Mesenchymal stem cell (in vitro differentiated cells and primary cell): ENCODE data around the gene CXCR6.

Experiments used
- DNase-seq: peaks from one replicate; pipeline ENCODE4 v3.0.0-alpha.2; 2013
- H2AFZ ChIP-seq: one replicate; pipeline ENCODE4 v1.6.1; 2013; ENCODE audit warnings: low read depth, mild to moderate bottlenecking, control low read depth, inconsistent platforms, low read length, moderate library complexity
- H2AK5ac ChIP-seq: 2 replicates; pipeline ENCODE4 v1.6.1; 2013; ENCODE audit warnings: low read length, moderate library complexity, mild to moderate bottlenecking, inconsistent platforms; ENCODE audit not compliant: severe bottlenecking
- H2BK120ac ChIP-seq: one replicate; pipeline ENCODE4 v1.6.1; 2013; ENCODE audit warnings: low read depth, mild to moderate bottlenecking, inconsistent platforms, low read length, moderate library complexity
- H2BK12ac ChIP-seq, 2 experiments: one replicate each; pipeline ENCODE4 v1.6.1; 2013; ENCODE audit warnings: inconsistent platforms in 2 of 2, low read length in 2 of 2, mild to moderate bottlenecking in 2 of 2, moderate library complexity in 2 of 2, control low read depth in 1 of 2
- H2BK15ac ChIP-seq: one replicate; pipeline ENCODE4 v1.6.1; 2013; ENCODE audit warnings: mild to moderate bottlenecking, low read depth, inconsistent platforms; ENCODE audit not compliant: poor library complexity, severe bottlenecking
- H2BK5ac ChIP-seq: 2 replicates; pipeline ENCODE4 v1.6.1; 2013; ENCODE audit warnings: low read depth, mild to moderate bottlenecking, low read length, control low read depth, inconsistent platforms; ENCODE audit not compliant: poor library complexity, severe bottlenecking
- H3K14ac ChIP-seq, 2 experiments: one replicate each; pipeline ENCODE4 v1.6.1; 2013; ENCODE audit warnings: inconsistent platforms in 2 of 2, low read length in 2 of 2, control low read depth in 1 of 2, mild to moderate bottlenecking in 1 of 2, moderate library complexity in 1 of 2
- H3K18ac ChIP-seq, 2 experiments: one replicate each; pipeline ENCODE4 v1.6.1; 2013; ENCODE audit warnings: inconsistent platforms in 2 of 2, low read length in 2 of 2, control low read depth in 1 of 2, low read depth in 1 of 2, mild to moderate bottlenecking in 1 of 2
- H3K23ac ChIP-seq, 2 experiments: one replicate each; pipeline ENCODE4 v1.6.1; 2013; ENCODE audit warnings: inconsistent platforms in 2 of 2, low read length in 2 of 2, mild to moderate bottlenecking in 2 of 2, moderate library complexity in 2 of 2, control low read depth in 1 of 2
- H3K27ac ChIP-seq: 2 replicates; pipeline ENCODE4 v1.5.1; 2013; ENCODE audit warnings: mild to moderate bottlenecking, moderate library complexity, low read length, control low read depth, inconsistent platforms; ENCODE audit not compliant: poor library complexity, severe bottlenecking
- H3K27me3 ChIP-seq, 2 experiments: 2 replicates each; pipeline versions ENCODE4 v1.6.1 to v1.7.0; 2013; ENCODE audit warnings: low read length in 2 of 2, mild to moderate bottlenecking in 2 of 2, moderate library complexity in 2 of 2, control low read depth in 1 of 2, inconsistent platforms in 1 of 2; ENCODE audit not compliant: control insufficient read depth in 1 of 2, insufficient read depth in 1 of 2
- H3K36me3 ChIP-seq, 2 experiments: 2 replicates each; pipeline versions ENCODE4 v1.6.1 to v1.7.0; 2013; ENCODE audit warnings: low read length in 2 of 2, control low read depth in 1 of 2, inconsistent platforms in 1 of 2, low read depth in 1 of 2, mild to moderate bottlenecking in 1 of 2; ENCODE audit not compliant: insufficient read depth in 2 of 2, control insufficient read depth in 1 of 2
- H3K4ac ChIP-seq, 2 experiments: one replicate each; pipeline ENCODE4 v1.6.1; 2013; ENCODE audit warnings: inconsistent platforms in 2 of 2, low read length in 2 of 2, mild to moderate bottlenecking in 2 of 2, moderate library complexity in 2 of 2, control low read depth in 1 of 2, low read depth in 1 of 2
- H3K4me1 ChIP-seq: 2 replicates; pipeline ENCODE4 v1.6.1; 2013; ENCODE audit warnings: low read depth, low read length, control low read depth; ENCODE audit not compliant: control insufficient read depth, insufficient read depth
- H3K4me2 ChIP-seq: 2 replicates; pipeline ENCODE4 v1.6.1; 2013; ENCODE audit warnings: low read length, mild to moderate bottlenecking, inconsistent platforms; ENCODE audit not compliant: poor library complexity, severe bottlenecking
- H3K4me3 ChIP-seq, 2 experiments: 2 replicates each; pipeline versions ENCODE4 v1.5.1 to v1.7.0; 2013; ENCODE audit warnings: low read length in 2 of 2, mild to moderate bottlenecking in 2 of 2, control low read depth in 1 of 2, low read depth in 1 of 2; ENCODE audit not compliant: insufficient read depth in 1 of 2
- H3K79me1 ChIP-seq: replicated peaks from 2 replicates; pipeline ENCODE4 v1.6.1; 2013; ENCODE audit warnings: mild to moderate bottlenecking, control low read depth, low read length, inconsistent platforms; ENCODE audit not compliant: poor library complexity, severe bottlenecking
- H3K9ac ChIP-seq: 2 replicates; pipeline ENCODE4 v1.7.0; 2013; ENCODE audit warnings: mild to moderate bottlenecking, low read length, moderate library complexity
- H3K9me3 ChIP-seq: 2 replicates; pipeline ENCODE4 v1.7.0; 2013; ENCODE audit warnings: mild to moderate bottlenecking, low read length; ENCODE audit not compliant: control insufficient read depth
- H4K8ac ChIP-seq: one replicate; pipeline ENCODE4 v1.6.1; 2013; ENCODE audit warnings: inconsistent platforms, mild to moderate bottlenecking, low read length, moderate library complexity
- H4K91ac ChIP-seq: one replicate; pipeline ENCODE4 v1.6.1; 2013; ENCODE audit warnings: mild to moderate bottlenecking, low read length, inconsistent platforms
- WGBS: methylation state at CpG from one replicate; pipeline ENCODE4 v1.1.7; 2013; ENCODE audit warnings: mixed read lengths; 5-methylcytosine and 5-hydroxymethylcytosine counted together

CXCR6 gene

GRCh38 chr3:45968149-45968548 is 24.9 kb downstream of the CXCR6 start:
- no peak overlapping the region for H2AFZ ChIP-seq
- H2BK120ac ChIP-seq: no peak overlapping the region
- no peak overlapping the region for H3K9ac ChIP-seq
- DNase-seq: no peak
- H3K4ac ChIP-seq: peak overlapping the region in 1 of 2 experiments; percentile 21
- H3K23ac ChIP-seq: no peak overlapping the region
- peaks cover 51 to 89% of the 10 kb centered on the region in 2 experiments for H3K36me3 ChIP-seq
- H3K4me3 ChIP-seq: no peak overlapping the region
- H4K91ac ChIP-seq: no peak overlapping the region
- H3K9me3 ChIP-seq: no peaks in the 10 kb centered on the region
- no peak overlapping the region for H2BK12ac ChIP-seq
- no peaks in the 10 kb centered on the region for H3K27me3 ChIP-seq
- no peak overlapping the region for H4K8ac ChIP-seq
- H3K4me2 ChIP-seq: no peak overlapping the region
- H3K79me1 ChIP-seq: peaks cover 9% of the 10 kb centered on the region
- 98% methylated on average over 9 of the region's 9 CpGs for WGBS
- H3K18ac ChIP-seq: no peak overlapping the region
- H2BK15ac ChIP-seq: no peak overlapping the region
- H2BK5ac ChIP-seq: no peak overlapping the region
- H3K27ac ChIP-seq: no peak overlapping the region
- peaks cover 23% of the 10 kb centered on the region for H3K4me1 ChIP-seq
- H3K14ac ChIP-seq: no peak overlapping the region
- H2AK5ac ChIP-seq: peak overlapping the region; percentile 8

DNA sequence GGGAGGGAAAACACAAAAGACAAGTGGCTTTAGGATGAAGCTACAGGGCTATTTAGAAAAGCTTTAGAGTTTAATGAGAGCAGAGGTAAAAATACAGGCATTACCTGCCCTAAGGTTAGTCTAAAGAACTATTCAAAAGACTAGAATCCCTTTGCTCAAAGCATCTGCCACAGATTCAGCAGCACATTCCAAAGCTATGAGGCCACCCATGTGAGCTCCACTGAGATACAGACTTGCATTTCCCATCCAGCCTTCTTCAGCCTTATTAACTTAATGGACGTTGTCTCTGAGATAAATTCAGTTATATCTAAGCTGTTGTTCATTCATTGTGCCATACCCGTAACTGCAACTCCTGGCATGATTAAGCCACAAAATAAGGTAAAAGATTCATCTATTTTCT is 25.4 kb downstream of the CXCR6 start:
- Histone ChIP-seq H4K8ac (no peak overlapping the region), H3K4ac (no peak overlapping the region), H3K36me3 (peaks cover 47 to 87% of the 10 kb centered on the region in 2 experiments), H2BK5ac (no peak overlapping the region), H2BK120ac (no peak overlapping the region), H3K4me2 (no peak overlapping the region), H3K9me3 (no peaks in the 10 kb centered on the region), H3K14ac (no peak overlapping the region), H2AFZ (no peak overlapping the region), H3K4me3 (no peak overlapping the region), H3K27ac (no peak overlapping the region), H2BK12ac (no peak overlapping the region), H3K4me1 (peaks cover 23% of the 10 kb centered on the region), H2AK5ac (no peak overlapping the region), H3K9ac (no peak overlapping the region), H3K27me3 (no peaks in the 10 kb centered on the region), H2BK15ac (no peak overlapping the region), H4K91ac (no peak overlapping the region), H3K23ac (no peak overlapping the region), H3K79me1 (peaks cover 9% of the 10 kb centered on the region), H3K18ac (no peak overlapping the region)
- DNase-seq: peak; percentile 59
- 67% methylated on average over 2 of the region's 2 CpGs for WGBS

DNA sequence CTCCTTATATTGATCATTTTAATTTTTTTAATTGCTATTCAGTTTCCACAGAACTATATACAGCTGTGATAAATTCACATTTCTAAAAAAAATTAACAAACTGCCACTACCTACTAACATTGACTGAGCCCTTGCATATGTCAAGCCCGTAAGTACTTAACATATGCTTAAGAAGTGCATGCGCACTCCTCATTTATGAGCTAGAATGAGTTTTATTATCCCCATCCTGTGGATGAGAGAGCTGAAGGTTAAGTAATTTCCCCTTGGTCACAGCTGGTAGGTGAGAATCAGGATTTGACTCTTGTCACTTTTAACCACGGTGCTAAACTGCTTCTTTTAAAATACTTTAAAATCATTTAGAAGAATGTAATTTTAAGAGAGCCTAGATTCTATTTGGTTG is 25.9 kb downstream of the CXCR6 start:
- H3K4me1 ChIP-seq: peaks cover 23% of the 10 kb centered on the region
- H3K4me2 ChIP-seq: no peak overlapping the region

DNA sequence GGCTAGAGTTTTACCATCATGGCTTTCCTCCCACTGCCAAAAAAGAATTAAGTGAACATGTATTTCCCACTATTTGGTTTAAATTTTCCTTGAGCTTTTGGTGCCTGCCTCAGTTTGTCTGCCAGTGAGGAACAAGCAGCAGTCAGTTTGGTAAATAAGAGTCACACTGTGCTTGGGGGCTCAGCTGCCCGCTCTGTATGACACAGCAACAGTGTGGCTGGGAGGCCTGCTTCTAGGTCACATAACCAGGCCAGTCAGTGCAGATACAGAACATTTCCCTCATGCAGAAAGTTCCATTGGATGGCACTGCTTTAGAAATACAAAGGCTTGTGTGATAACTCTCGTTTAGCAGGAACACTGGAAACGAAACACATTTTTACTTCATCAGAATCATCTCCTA is 26.7 kb downstream of the CXCR6 start:
- H3K4me2 ChIP-seq: no peak overlapping the region
- no peak overlapping the region for H2AK5ac ChIP-seq
- no peaks in the 10 kb centered on the region for H3K9me3 ChIP-seq
- H3K4me3 ChIP-seq: no peak overlapping the region
- no peak overlapping the region for H3K14ac ChIP-seq
- H3K23ac ChIP-seq: no peak overlapping the region
- WGBS: 96% methylated on average over 3 of the region's 3 CpGs
- peaks cover 42 to 85% of the 10 kb centered on the region in 2 experiments for H3K36me3 ChIP-seq
- H2BK120ac ChIP-seq: no peak overlapping the region
- peaks cover 23% of the 10 kb centered on the region for H3K4me1 ChIP-seq
- H2BK5ac ChIP-seq: no peak overlapping the region
- H2AFZ ChIP-seq: no peak overlapping the region
- no peak overlapping the region for H2BK12ac ChIP-seq
- H3K18ac ChIP-seq: no peak overlapping the region
- H3K27ac ChIP-seq: no peak overlapping the region
- peaks cover 7% of the 10 kb centered on the region for H3K79me1 ChIP-seq
- no peak for DNase-seq
- H3K9ac ChIP-seq: no peak overlapping the region
- no peak overlapping the region for H4K91ac ChIP-seq
- no peak overlapping the region for H2BK15ac ChIP-seq
- H3K27me3 ChIP-seq: no peaks in the 10 kb centered on the region
- no peak overlapping the region for H3K4ac ChIP-seq
- no peak overlapping the region for H4K8ac ChIP-seq

More for the DNA sequence above, 25.9 kb downstream of the CXCR6 start:
- no peak overlapping the region for H2AFZ ChIP-seq
- H3K36me3 ChIP-seq: peaks cover 45 to 85% of the 10 kb centered on the region in 2 experiments
- no peak overlapping the region for H3K4me3 ChIP-seq
- no peak overlapping the region for H3K4ac ChIP-seq
- H2BK15ac ChIP-seq: no peak overlapping the region
- WGBS: 94% methylated on average over 2 of the region's 3 CpGs
- H4K91ac ChIP-seq: no peak overlapping the region
- no peak overlapping the region for H3K18ac ChIP-seq
- H3K9ac ChIP-seq: no peak overlapping the region
- H2AK5ac ChIP-seq: no peak overlapping the region
- H2BK5ac ChIP-seq: no peak overlapping the region
- H3K23ac ChIP-seq: no peak overlapping the region
- H3K27ac ChIP-seq: no peak overlapping the region
- H2BK120ac ChIP-seq: no peak overlapping the region
- H4K8ac ChIP-seq: no peak overlapping the region
- peaks cover 9% of the 10 kb centered on the region for H3K79me1 ChIP-seq
- no peak overlapping the region for H3K14ac ChIP-seq
- DNase-seq: no peak
- H2BK12ac ChIP-seq: no peak overlapping the region
- H3K27me3 ChIP-seq: no peaks in the 10 kb centered on the region
- no peaks in the 10 kb centered on the region for H3K9me3 ChIP-seq
